H54 (cell line): ENCODE measurements around the gene RGS21.

Experiments used
- DNase-seq: peaks from one replicate; pipeline ENCODE4 v3.0.0; 2011; ENCODE audit warnings: low spot score, mixed read lengths; ENCODE audit not compliant: insufficient read length
- FAIRE-seq: peaks from 3 replicates; lab custom pipeline; 2011; peaks lifted over from hg19 to GRCh38; lab: Jason Lieb, UNC
- POLR2A ChIP-seq: IDR thresholded peaks from 2 replicates; pipeline ENCODE4 v1.6.1; 2011; ENCODE audit warnings: low read depth, mild to moderate bottlenecking, low read length

Gene RGS21

DNA sequence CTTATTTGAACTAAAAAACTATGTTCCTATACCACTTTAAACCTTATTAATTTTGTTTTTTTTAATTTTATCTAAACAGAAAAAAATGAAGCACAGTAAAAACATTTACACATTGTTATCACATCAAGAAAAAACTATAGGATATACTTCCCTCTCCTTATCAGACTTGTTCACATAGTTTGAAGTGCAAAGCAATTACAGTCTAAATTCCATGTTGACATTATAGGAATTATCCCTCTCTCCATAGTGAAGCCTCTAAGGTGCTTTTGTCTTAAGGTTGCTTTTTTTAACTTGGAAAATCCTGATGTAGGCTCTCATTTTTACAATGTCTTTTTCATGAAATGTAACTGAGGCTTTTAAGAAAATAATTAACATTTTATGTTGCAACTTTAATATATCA, 85.8 kb downstream of the RGS21 start:
- TF ChIP-seq POLR2A, result no peak
- no peak for FAIRE-seq
- no peak for DNase-seq

DNA sequence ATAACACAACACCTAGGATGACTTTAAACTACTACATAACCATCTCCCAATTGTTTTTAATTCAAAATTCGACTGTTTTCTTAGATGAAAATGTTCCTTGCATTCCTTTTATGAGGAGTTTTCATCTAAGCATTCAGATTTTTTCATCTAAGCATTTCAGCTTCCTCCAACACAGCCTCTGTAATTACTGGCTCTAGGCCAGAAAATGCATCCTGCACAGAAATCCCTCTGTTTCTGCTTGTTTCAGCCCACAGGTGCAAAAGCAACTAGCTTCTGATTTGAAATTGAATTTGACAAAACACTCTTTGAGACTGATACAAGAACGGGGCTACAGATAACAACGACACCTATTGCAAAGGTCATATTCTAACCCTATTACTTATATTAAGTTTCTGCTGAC, 90.4 kb downstream of the RGS21 start:
- TF ChIP-seq POLR2A, result no peak
- DNase-seq (no peak), FAIRE-seq (no peak)
